ENCODE results near the gene GLIS1.

GLIS1 gene

GRCh38 chr1:53769780-53770179 is 30.8 kb upstream of the GLIS1 start:
- TF ChIP-seq FOXA1 (IDR thresholded peaks at IDR 0.05) (no peak), LEF1 (IDR thresholded peaks at IDR 0.05; ENCODE audit: borderline replicate concordance) (no peak), FOXM1 (IDR thresholded peaks at IDR 0.05; ENCODE audit: borderline replicate concordance) (no peak), ELF4 (IDR thresholded peaks at IDR 0.05) (no peak), PKNOX1 (IDR thresholded peaks at IDR 0.05) (no peak), TARDBP (IDR thresholded peaks at IDR 0.05) (no peak), BHLHE40 (IDR thresholded peaks at IDR 0.05; ENCODE audit: borderline replicate concordance) (no peak), CTBP1 (IDR thresholded peaks at IDR 0.05; ENCODE audit: borderline replicate concordance) (no peak), SP1 (IDR thresholded peaks at IDR 0.05) (no peak), ARNT (IDR thresholded peaks at IDR 0.05) (no peak), SUZ12 (IDR thresholded peaks at IDR 0.05) (no peak), ZNF384 (IDR thresholded peaks at IDR 0.05) (no peak), HDGF (IDR thresholded peaks at IDR 0.05; ENCODE audit: borderline replicate concordance) (no peak), L3MBTL2 (conservative IDR thresholded peaks at IDR 0.05) (no peak), NFRKB (IDR thresholded peaks at IDR 0.05) (no peak), FOXK2 (IDR thresholded peaks at IDR 0.05) (no peak)
- ChIA-PET POLR2A (no interaction called here), CTCF (no interaction called here)
- DNase-seq (ENCODE audit: extremely low spot score): no peak

- TF ChIP-seq ZNF384 (IDR thresholded peaks at IDR 0.05): no peak
- no peak for TF ChIP-seq TARDBP (IDR thresholded peaks at IDR 0.05)
- TF ChIP-seq PKNOX1 (IDR thresholded peaks at IDR 0.05): no peak
- TF ChIP-seq BHLHE40 (IDR thresholded peaks at IDR 0.05; ENCODE audit: borderline replicate concordance): no peak
- no peak for TF ChIP-seq NFRKB (IDR thresholded peaks at IDR 0.05)
- no peak for TF ChIP-seq ARNT (IDR thresholded peaks at IDR 0.05)
- no peak for TF ChIP-seq FOXK2 (IDR thresholded peaks at IDR 0.05)
- no peak for TF ChIP-seq FOXM1 (IDR thresholded peaks at IDR 0.05; ENCODE audit: borderline replicate concordance)
- TF ChIP-seq LEF1 (IDR thresholded peaks at IDR 0.05; ENCODE audit: borderline replicate concordance): no peak
- no peak for TF ChIP-seq FOXA1 (IDR thresholded peaks at IDR 0.05)
- no peak for TF ChIP-seq HDGF (IDR thresholded peaks at IDR 0.05; ENCODE audit: borderline replicate concordance)
- no peak for TF ChIP-seq SUZ12 (IDR thresholded peaks at IDR 0.05)
- no peak for TF ChIP-seq SP1 (IDR thresholded peaks at IDR 0.05)
- TF ChIP-seq CTBP1 (IDR thresholded peaks at IDR 0.05; ENCODE audit: borderline replicate concordance): no peak
- no peak for TF ChIP-seq L3MBTL2 (conservative IDR thresholded peaks at IDR 0.05)
- no peak for TF ChIP-seq ELF4 (IDR thresholded peaks at IDR 0.05)
- CTCF ChIA-PET: no interaction called here
Observed at GRCh38 chr1:53769184-53769583, 30.2 kb upstream of the GLIS1 start.

GRCh38 chr1:53766831-53767405 is 28.0 kb upstream of the GLIS1 start:
- TF ChIP-seq BHLHE40 (IDR thresholded peaks at IDR 0.05; ENCODE audit: borderline replicate concordance): no peak
- no peak for TF ChIP-seq LEF1 (IDR thresholded peaks at IDR 0.05; ENCODE audit: borderline replicate concordance)
- no peak for TF ChIP-seq FOXK2 (IDR thresholded peaks at IDR 0.05)
- no peak for TF ChIP-seq SUZ12 (IDR thresholded peaks at IDR 0.05)
- TF ChIP-seq ELF4 (IDR thresholded peaks at IDR 0.05): no peak
- no peak for TF ChIP-seq NFRKB (IDR thresholded peaks at IDR 0.05)
- TF ChIP-seq CTBP1 (IDR thresholded peaks at IDR 0.05; ENCODE audit: borderline replicate concordance): no peak
- no peak for TF ChIP-seq PKNOX1 (IDR thresholded peaks at IDR 0.05)
- no peak for TF ChIP-seq HDGF (IDR thresholded peaks at IDR 0.05; ENCODE audit: borderline replicate concordance)
- no peak for TF ChIP-seq ARNT (IDR thresholded peaks at IDR 0.05)
- TF ChIP-seq FOXA1 (IDR thresholded peaks at IDR 0.05): no peak
- no peak for TF ChIP-seq ZNF384 (IDR thresholded peaks at IDR 0.05)
- no peak for DNase-seq (ENCODE audit: extremely low spot score)
- ChIA-PET POLR2A (no interaction called here), CTCF (no interaction called here)

More at GRCh38 chr1:53769184-53769583, 30.2 kb upstream of the GLIS1 start:
- POLR2A ChIA-PET: no interaction called here
- DNase-seq (ENCODE audit: extremely low spot score): no peak

- CTCF ChIA-PET: interaction anchor here (0.5 kb wide), 1 partner anchor 175 kb away, joined by 9 read pairs; no protein-coding TSS in a partner anchor
- POLR2A ChIA-PET: no interaction called here
- DNase-seq (ENCODE audit: extremely low spot score): no peak
- TF ChIP-seq FOXK2 (IDR thresholded peaks at IDR 0.05) (no peak), BHLHE40 (IDR thresholded peaks at IDR 0.05; ENCODE audit: borderline replicate concordance) (no peak), CTBP1 (IDR thresholded peaks at IDR 0.05; ENCODE audit: borderline replicate concordance) (no peak), HDGF (IDR thresholded peaks at IDR 0.05; ENCODE audit: borderline replicate concordance) (no peak), LEF1 (IDR thresholded peaks at IDR 0.05; ENCODE audit: borderline replicate concordance) (no peak), ZNF384 (IDR thresholded peaks at IDR 0.05) (no peak), L3MBTL2 (conservative IDR thresholded peaks at IDR 0.05) (no peak)
Observed at GRCh38 chr1:53766194-53766742, 27.3 kb upstream of the GLIS1 start.

GRCh38 chr1:53765657-53766056 is 26.7 kb upstream of the GLIS1 start:
- TF ChIP-seq FOXA1 (IDR thresholded peaks at IDR 0.05) (no peak), NFRKB (IDR thresholded peaks at IDR 0.05) (no peak)
- POLR2A ChIA-PET: no interaction called here
- CTCF ChIA-PET: interaction anchor here (0.5 kb wide), 1 partner anchor 175 kb away, joined by 9 read pairs; no protein-coding TSS in a partner anchor
- no peak for DNase-seq (ENCODE audit: extremely low spot score)

GRCh38 chr1:53763911-53764310 is 24.9 kb upstream of the GLIS1 start:
- POLR2A ChIA-PET: interaction anchor here (1.4 kb wide), 1 partner anchor 8 kb away, joined by 3 read pairs; no protein-coding TSS in a partner anchor
- TF ChIP-seq CTBP1 (IDR thresholded peaks at IDR 0.05; ENCODE audit: borderline replicate concordance): no peak
- TF ChIP-seq ZNF384 (IDR thresholded peaks at IDR 0.05): no peak
- no peak for TF ChIP-seq FOXK2 (IDR thresholded peaks at IDR 0.05)
- no peak for TF ChIP-seq ARNT (IDR thresholded peaks at IDR 0.05)
- DNase-seq (ENCODE audit: extremely low spot score): no peak
- CTCF ChIA-PET: no interaction called here
